ENCODE data around the gene SLC39A11. TPM values are rescaled to one million over a fixed set of nuclear protein-coding genes. Genes with fewer than 3 reads are reported as not detected.
A peak's percentile ranks its signal among the peaks of the same experiment; 100 is the strongest.
"Not testable (repeated sequence)": the region's sequence is repeated elsewhere in the genome, so short reads cannot be mapped to it uniquely, and the experiment has no call there.

SLC39A11 gene
- total RNA-seq, 6 donors from 2014 or later = 16.3 to 57.6 (median 29.5) TPM

DNA sequence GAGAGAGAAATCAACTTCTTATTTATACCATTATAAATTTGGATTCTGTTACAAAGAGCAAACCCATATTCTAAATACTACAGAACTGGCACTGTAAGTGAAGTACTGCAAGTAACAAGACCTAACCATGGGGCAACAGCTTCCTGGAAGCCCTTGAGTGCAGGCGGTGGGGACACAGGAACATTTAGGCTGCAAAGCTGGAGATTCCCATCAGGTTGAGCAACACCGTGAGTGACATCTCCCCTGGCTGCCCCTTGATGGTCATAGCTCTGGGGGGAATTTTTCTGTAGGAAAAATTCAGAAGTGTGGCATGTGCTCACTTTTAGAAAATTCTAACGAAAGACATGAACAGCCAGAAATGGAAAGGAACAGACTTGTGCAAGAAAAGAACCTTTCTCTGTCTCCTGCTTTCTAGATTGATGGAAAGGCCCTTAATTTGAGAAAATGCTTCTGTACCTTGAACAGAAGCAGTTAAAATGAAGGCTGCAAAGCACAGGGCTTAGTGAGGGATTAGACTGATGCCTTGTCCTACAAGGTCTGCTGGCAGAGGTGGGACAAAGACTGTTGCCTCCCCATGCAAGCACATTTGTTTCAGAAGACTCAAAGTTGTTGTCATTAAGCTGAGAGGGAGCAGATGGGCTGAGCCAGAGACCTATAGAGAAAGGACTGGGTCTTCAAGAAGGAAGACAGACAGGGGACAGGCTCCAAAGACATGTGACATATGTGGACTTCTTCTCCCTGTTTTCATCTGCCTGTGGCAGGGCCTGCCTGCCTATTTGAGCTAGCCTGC is 380.8 kb downstream of the SLC39A11 start:
- Histone ChIP-seq H3K4me1 (peaks cover 0 to 11% (median 0%) of the 10 kb centered on the region in 4 donors), H3K27ac (no peak overlapping the region), H3K9me3 (peaks cover 0 to 7% (median 4%) of the 10 kb centered on the region in 4 donors), H3K4me3 (no peak overlapping the region), H3K36me3 (no peaks in the 10 kb centered on the region), H3K27me3 (no peaks in the 10 kb centered on the region)
- TF ChIP-seq EP300 (IDR thresholded peaks at IDR 0.05) (no peak), POLR2AphosphoS5 (IDR thresholded peaks at IDR 0.05) (no peak), POLR2A (IDR thresholded peaks at IDR 0.05) (no peak)
- TF ChIP-seq, protein P1, sequence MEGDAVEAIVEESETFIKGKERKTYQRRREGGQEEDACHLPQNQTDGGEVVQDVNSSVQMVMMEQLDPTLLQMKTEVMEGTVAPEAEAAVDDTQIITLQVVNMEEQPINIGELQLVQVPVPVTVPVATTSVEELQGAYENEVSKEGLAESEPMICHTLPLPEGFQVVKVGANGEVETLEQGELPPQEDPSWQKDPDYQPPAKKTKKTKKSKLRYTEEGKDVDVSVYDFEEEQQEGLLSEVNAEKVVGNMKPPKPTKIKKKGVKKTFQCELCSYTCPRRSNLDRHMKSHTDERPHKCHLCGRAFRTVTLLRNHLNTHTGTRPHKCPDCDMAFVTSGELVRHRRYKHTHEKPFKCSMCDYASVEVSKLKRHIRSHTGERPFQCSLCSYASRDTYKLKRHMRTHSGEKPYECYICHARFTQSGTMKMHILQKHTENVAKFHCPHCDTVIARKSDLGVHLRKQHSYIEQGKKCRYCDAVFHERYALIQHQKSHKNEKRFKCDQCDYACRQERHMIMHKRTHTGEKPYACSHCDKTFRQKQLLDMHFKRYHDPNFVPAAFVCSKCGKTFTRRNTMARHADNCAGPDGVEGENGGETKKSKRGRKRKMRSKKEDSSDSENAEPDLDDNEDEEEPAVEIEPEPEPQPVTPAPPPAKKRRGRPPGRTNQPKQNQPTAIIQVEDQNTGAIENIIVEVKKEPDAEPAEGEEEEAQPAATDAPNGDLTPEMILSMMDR (IDR thresholded peaks at IDR 0.05) = no peak
- 85 to 89% methylated on average over 3 of the region's 3 CpGs for WGBS, 2 donors
- DNase-seq = peak in 1 of 2 donors; percentile 31
- ATAC-seq (ENCODE audit: low FRiP score in 2 of 2) = no peak

DNA sequence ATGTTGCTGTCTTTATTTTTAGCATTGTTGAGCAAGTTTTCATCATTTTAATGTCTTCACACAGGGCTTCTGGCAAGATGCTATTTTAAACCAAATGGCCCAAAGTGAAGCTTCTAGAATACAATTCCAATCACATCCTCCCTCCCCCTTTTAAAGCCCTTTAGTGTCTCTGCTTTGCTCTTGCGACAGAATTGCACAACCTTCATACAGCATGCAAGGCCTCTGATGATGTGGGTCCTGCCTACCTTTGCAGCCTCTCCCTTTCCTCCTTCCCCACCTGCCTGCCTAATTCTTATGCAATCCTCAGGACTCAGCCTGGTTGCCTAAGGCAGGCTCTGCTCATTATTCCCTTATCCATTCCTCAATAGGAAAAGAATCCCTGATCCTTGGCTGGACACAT is 381.7 kb downstream of the SLC39A11 start:
- no peak overlapping the region for H3K4me3 ChIP-seq
- WGBS, 2 donors = 40 to 70% methylated on average over 1 of the region's 1 CpG
- H3K27ac ChIP-seq = no peak overlapping the region
- no peaks in the 10 kb centered on the region for H3K36me3 ChIP-seq
- no peaks in the 10 kb centered on the region for H3K27me3 ChIP-seq
- ATAC-seq (ENCODE audit: low FRiP score in 2 of 2) (no peak), DNase-seq (peak in 1 of 2 donors; percentile 50)
- peaks cover 0 to 11% (median 0%) of the 10 kb centered on the region in 4 donors for H3K4me1 ChIP-seq
- TF ChIP-seq, protein P1 (IDR thresholded peaks at IDR 0.05) = no peak
- TF ChIP-seq POLR2AphosphoS5 (IDR thresholded peaks at IDR 0.05) (no peak), POLR2A (IDR thresholded peaks at IDR 0.05) (no peak), EP300 (IDR thresholded peaks at IDR 0.05) (no peak)
- H3K9me3 ChIP-seq = peaks cover 0 to 7% (median 4%) of the 10 kb centered on the region in 4 donors

DNA sequence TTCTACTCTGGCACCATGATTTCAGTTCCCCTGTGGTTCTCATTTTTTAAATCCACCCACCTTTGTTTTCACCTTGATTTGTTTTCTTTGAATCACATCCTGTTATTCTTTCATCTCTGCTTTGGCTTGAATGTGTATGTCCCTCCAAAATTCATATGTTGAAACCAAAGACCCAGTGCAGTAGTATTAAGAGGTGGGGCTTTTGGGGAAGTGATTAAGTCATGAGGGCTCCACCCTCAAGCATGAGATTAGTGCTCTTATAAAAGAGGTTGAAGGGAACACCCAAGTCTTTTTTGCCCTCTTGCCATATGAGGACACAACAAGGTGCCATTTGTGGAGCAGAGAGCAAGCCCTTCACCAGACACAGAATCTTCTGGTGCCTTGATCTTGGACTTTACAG is 382.3 kb downstream of the SLC39A11 start:
- TF ChIP-seq EP300 (IDR thresholded peaks at IDR 0.05) = no peak
- no peak for TF ChIP-seq POLR2A (IDR thresholded peaks at IDR 0.05)
- TF ChIP-seq, protein P1 (IDR thresholded peaks at IDR 0.05) = no peak
- no peak overlapping the region for H3K4me3 ChIP-seq
- ATAC-seq (ENCODE audit: low FRiP score in 2 of 2) = no peak
- no peak overlapping the region for H3K27ac ChIP-seq
- DNase-seq = no peak
- peaks cover 0 to 7% (median 4%) of the 10 kb centered on the region in 4 donors for H3K9me3 ChIP-seq
- H3K36me3 ChIP-seq = no peaks in the 10 kb centered on the region
- no peaks in the 10 kb centered on the region for H3K27me3 ChIP-seq
- H3K4me1 ChIP-seq = peaks cover 0 to 11% (median 0%) of the 10 kb centered on the region in 4 donors

DNA sequence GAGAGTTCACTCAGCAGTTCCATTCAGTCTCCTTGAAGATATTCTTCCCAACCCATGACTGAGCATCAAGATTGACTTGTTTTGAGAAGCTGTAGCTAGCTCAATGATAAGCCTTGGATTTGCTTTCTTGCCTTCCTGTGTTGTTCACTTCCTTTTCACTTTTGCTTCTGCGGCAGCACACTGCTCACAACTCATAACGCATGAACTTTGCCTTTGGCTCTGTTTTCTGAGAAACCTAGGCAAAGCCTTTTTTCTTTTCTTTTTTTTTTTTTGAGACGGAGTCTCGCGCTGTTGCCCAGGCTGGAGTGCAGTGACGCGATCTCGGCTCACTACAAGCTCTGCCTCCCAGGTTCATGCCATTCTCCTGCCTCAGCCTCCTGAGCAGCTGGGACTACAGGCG is 383.8 kb downstream of the SLC39A11 start:
- H3K4me1 ChIP-seq; H3K36me3 ChIP-seq; H3K27me3 ChIP-seq; DNase-seq; ATAC-seq (ENCODE audit: low FRiP score in 2 of 2); H3K9me3 ChIP-seq; H3K27ac ChIP-seq; H3K4me3 ChIP-seq: not testable (repeated sequence)
- 95 to 98% methylated on average over 9 of the region's 9 CpGs for WGBS, 2 donors

DNA sequence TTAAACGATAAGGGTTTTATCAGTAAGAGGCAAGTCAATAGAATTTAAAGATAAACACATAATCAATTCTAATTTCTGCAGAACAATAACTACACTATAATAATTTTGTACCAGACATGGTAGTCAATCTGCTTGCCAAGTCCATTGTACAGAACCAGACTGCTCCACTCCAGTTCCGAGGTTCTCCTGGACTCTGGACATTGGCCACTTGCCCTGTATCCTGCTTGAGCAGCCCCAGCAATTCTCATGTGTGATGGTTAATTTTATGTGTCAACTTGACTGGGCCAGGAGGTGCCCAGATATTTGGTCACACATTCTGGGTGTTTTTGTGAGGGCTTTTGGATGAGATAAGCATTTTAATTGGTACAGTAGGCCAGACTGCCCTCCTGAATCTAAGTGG is 384.6 kb downstream of the SLC39A11 start:
- TF ChIP-seq POLR2A (IDR thresholded peaks at IDR 0.05) = no peak
- TF ChIP-seq, protein P1 (IDR thresholded peaks at IDR 0.05) = no peak
- TF ChIP-seq EP300 (IDR thresholded peaks at IDR 0.05) = no peak
- TF ChIP-seq POLR2AphosphoS5 (IDR thresholded peaks at IDR 0.05) = no peak
- WGBS, 2 donors = 95 to 100% methylated on average over 2 of the region's 2 CpGs

More for the DNA sequence above, 384.6 kb downstream of the SLC39A11 start:
- peaks cover 0 to 7% (median 0%) of the 10 kb centered on the region in 4 donors for H3K4me1 ChIP-seq
- no peak overlapping the region for H3K4me3 ChIP-seq
- ATAC-seq (ENCODE audit: low FRiP score in 2 of 2) (no peak), DNase-seq (no peak)
- peaks cover 0 to 7% (median 4%) of the 10 kb centered on the region in 4 donors for H3K9me3 ChIP-seq
- no peaks in the 10 kb centered on the region for H3K36me3 ChIP-seq
- no peaks in the 10 kb centered on the region for H3K27me3 ChIP-seq
- no peak overlapping the region for H3K27ac ChIP-seq

Data from upper lobe of left lung (tissue), 6 donors.